Gastrocnemius medialis (tissue), 4 donors: ENCODE results near the gene KRT7.

Experiments used
- CTCF ChIP-seq, 5 experiments: fragments of 450-650 bp in 3 of 5; fragments of 200-600 bp in 2 of 5; sonication (generic) in 2 of 5; IDR thresholded peaks in 4 of 5; conservative IDR thresholded peaks in 1 of 5; 1 replicate in 4 of 5; 2 replicates in 1 of 5; pipeline ENCODE4 v1.5.1; 2016 to 2019; ENCODE audit warnings: antibody characterized with exemption in 5 of 5, mild to moderate bottlenecking in 3 of 5, moderate library complexity in 3 of 5
- POLR2A ChIP-seq, 2 donors: fragments of 450-650 bp; IDR thresholded peaks; one replicate each; pipeline ENCODE4 v1.6.1; 2017; ENCODE audit warnings: antibody characterized with exemption in 2 of 2, mild to moderate bottlenecking in 2 of 2, moderate library complexity in 2 of 2

GRCh38 chr12:52197371-52198231 is 35.4 kb upstream of the KRT7 start:
- TF ChIP-seq CTCF (IDR thresholded peaks at IDR 0.05 in 4 of 5, conservative IDR thresholded peaks at IDR 0.05 in 1 of 5) (no peak), POLR2A (IDR thresholded peaks at IDR 0.05) (no peak)
